Erythroblast (primary cell): ENCODE measurements around the gene DOK7.

Experiments
- GATA1 ChIP-seq: IDR thresholded peaks from 2 replicates; pipeline ENCODE4 v1.6.1; 2011; ENCODE audit warnings: low read depth, mild to moderate bottlenecking, control low read depth, low read length, moderate library complexity
- POLR2A ChIP-seq: IDR thresholded peaks from 2 replicates; pipeline ENCODE4 v1.6.1; 2011; ENCODE audit warnings: mild to moderate bottlenecking, low read length

GRCh38 chr4:3447431-3448395, 15.4 kb upstream of the DOK7 start:
- TF ChIP-seq POLR2A (no peak), GATA1 (no peak)
